Measurements from ENCODE around the gene ARPC1A.
"Not testable (repeated sequence)": the region's sequence is repeated elsewhere in the genome, so short reads cannot be mapped to it uniquely, and the experiment has no call there.

GRCh38 chr7:99284165-99284564, 41.5 kb upstream of the ARPC1A start:
- TF ChIP-seq POLR2AphosphoS5, CTCF, POLR2A (IDR thresholded peaks at IDR 0.05): not testable (repeated sequence)

Data from suprapubic skin (tissue), 4 donors.